8988T (cell line): ENCODE results near the gene RBL2.
"Not testable (repeated sequence)": the region's sequence is repeated elsewhere in the genome, so short reads cannot be mapped to it uniquely, and the experiment has no call there.

Experiments
- DNase-seq: peaks from one replicate; pipeline ENCODE4 v3.0.0; 2011

Gene RBL2

GRCh38 chr16:53434377-53435065 is at the start of gene RBL2:
Gene RBL2, plus strand, starts transcription at chr16:53434471. Its CDS starts 86 bp downstream, at chr16:53434557.
- DNase-seq: peak; percentile 76

GRCh38 chr16:53384610-53385009 is 49.7 kb upstream of the RBL2 start:
- DNase-seq: not testable (repeated sequence)

GRCh38 chr16:53404959-53405358 is 29.3 kb upstream of the RBL2 start:
- no peak for DNase-seq

- no peak for DNase-seq
Observed at GRCh38 chr16:53412549-53412948, 21.7 kb upstream of the RBL2 start.

- DNase-seq: no peak
Observed at GRCh38 chr16:53413864-53414263, 20.4 kb upstream of the RBL2 start.

- DNase-seq: no peak
Observed at GRCh38 chr16:53414381-53414780, 19.9 kb upstream of the RBL2 start.

GRCh38 chr16:53415504-53415903 is 18.8 kb upstream of the RBL2 start:
- DNase-seq: no peak

GRCh38 chr16:53417011-53417410 is 17.3 kb upstream of the RBL2 start:
- DNase-seq: no peak

GRCh38 chr16:53417976-53418375 is 16.3 kb upstream of the RBL2 start:
- no peak for DNase-seq

- not testable (repeated sequence) for DNase-seq
Observed at GRCh38 chr16:53419383-53419709, 14.9 kb upstream of the RBL2 start.

GRCh38 chr16:53421248-53421647 is 13.0 kb upstream of the RBL2 start:
- no peak for DNase-seq

GRCh38 chr16:53423968-53424367 is 10.3 kb upstream of the RBL2 start:
- DNase-seq: not testable (repeated sequence)

- DNase-seq: no peak
Observed at GRCh38 chr16:53428681-53429080, 5.6 kb upstream of the RBL2 start.

GRCh38 chr16:53429221-53429943 is 4.9 kb upstream of the RBL2 start:
- DNase-seq: no peak

- no peak for DNase-seq
Observed at GRCh38 chr16:53430363-53430762, 3.9 kb upstream of the RBL2 start.

GRCh38 chr16:53433509-53433908 is 762 bp upstream of the RBL2 start:
- no peak for DNase-seq

- no peak for DNase-seq
Observed at GRCh38 chr16:53433930-53434376, 318 bp upstream of the RBL2 start.

- DNase-seq: peak; percentile 42
Observed at GRCh38 chr16:53435066-53435688, 906 bp downstream of the RBL2 start.

GRCh38 chr16:53440125-53440524 is 5.9 kb downstream of the RBL2 start:
- no peak for DNase-seq

- DNase-seq: no peak
Observed at GRCh38 chr16:53445534-53445933, 11.3 kb downstream of the RBL2 start.

- no peak for DNase-seq
Observed at GRCh38 chr16:53446090-53446489, 11.8 kb downstream of the RBL2 start.

GRCh38 chr16:53449816-53450517 is 15.7 kb downstream of the RBL2 start:
- DNase-seq: no peak

GRCh38 chr16:53453928-53454327 is 19.7 kb downstream of the RBL2 start:
- DNase-seq: no peak

- DNase-seq: no peak
Observed at GRCh38 chr16:53456625-53457024, 22.4 kb downstream of the RBL2 start.
